Esophagus (tissue), 2 donors: ENCODE data around the gene SNX5. TPM values are rescaled to one million over a fixed set of nuclear protein-coding genes. Genes with fewer than 3 reads are reported as not detected.
A peak's percentile ranks its signal among the peaks of the same experiment; 100 is the strongest.

Experiments
- H3K27ac ChIP-seq, 2 donors: one replicate each; pipeline ENCODE4 v1.5.1; 2013; ENCODE audit warnings: low read depth in 2 of 2, mild to moderate bottlenecking in 2 of 2, inconsistent platforms in 1 of 2, low read length in 1 of 2, moderate library complexity in 1 of 2
- H3K27me3 ChIP-seq, 2 donors: one replicate each; pipeline ENCODE4 v1.6.1; 2013; ENCODE audit warnings: low read length in 2 of 2, control low read depth in 1 of 2, mild to moderate bottlenecking in 1 of 2; ENCODE audit not compliant: insufficient read depth in 2 of 2, control insufficient read depth in 1 of 2
- H3K36me3 ChIP-seq, 2 donors: one replicate each; pipeline ENCODE4 v1.6.1; 2013; ENCODE audit warnings: low read length in 1 of 2; ENCODE audit not compliant: control insufficient read depth in 2 of 2, insufficient read depth in 2 of 2
- H3K4me1 ChIP-seq, 2 donors: one replicate each; pipeline ENCODE4 v1.6.1; 2013; ENCODE audit warnings: low read length in 1 of 2; ENCODE audit not compliant: control insufficient read depth in 2 of 2, insufficient read depth in 2 of 2
- H3K4me3 ChIP-seq, 2 donors: one replicate each; pipeline ENCODE4 v1.5.1; 2013; ENCODE audit warnings: low read length in 2 of 2, mild to moderate bottlenecking in 2 of 2, low read depth in 1 of 2, moderate library complexity in 1 of 2
- H3K9me3 ChIP-seq, 2 donors: one replicate each; pipeline ENCODE4 v1.6.1; 2013; ENCODE audit warnings: mild to moderate bottlenecking in 2 of 2, low read depth in 1 of 2, low read length in 1 of 2, moderate library complexity in 1 of 2; ENCODE audit not compliant: control insufficient read depth in 2 of 2, insufficient read depth in 1 of 2
- WGBS, 2 donors: extraction: QIAGEN DNeasy Blood & Tissue Kit; methylation state at CpG; one replicate each; pipeline ENCODE4 v1.1.7; 2013; 5-methylcytosine and 5-hydroxymethylcytosine counted together
- polyA plus RNA-seq, 2 donors: library from polyadenylated mRNA; stranded (reverse); fragments of 200-250 nt; gene quantifications; one replicate each; pipeline ENCODE4 v1.2.3, GENCODE V29; 2013
- donor health status: healthy with polysubstance abuse.
- donor health status: Bipolar disorder and iron deficiency.

SNX5 gene
- polyA plus RNA-seq, 2 donors = 51.2 to 58.9 TPM

- Histone ChIP-seq H3K4me3 (no peak overlapping the region), H3K9me3 (no peaks in the 10 kb centered on the region), H3K27me3 (no peaks in the 10 kb centered on the region), H3K4me1 (no peaks in the 10 kb centered on the region), H3K27ac (peak overlapping the region in 1 of 2 donors; percentile 14), H3K36me3 (no peaks in the 10 kb centered on the region)
- WGBS, 2 donors = 68 to 76% methylated on average over 4 of the region's 4 CpGs
Observed at GRCh38 chr20:17909869-17910321, 58.7 kb downstream of the SNX5 start.

GRCh38 chr20:17905544-17905943, 63.0 kb downstream of the SNX5 start:
- H3K4me3 ChIP-seq = no peak overlapping the region
- H3K27ac ChIP-seq = no peak overlapping the region
- H3K9me3 ChIP-seq = no peaks in the 10 kb centered on the region
- no peaks in the 10 kb centered on the region for H3K27me3 ChIP-seq
- H3K4me1 ChIP-seq = no peaks in the 10 kb centered on the region
- H3K36me3 ChIP-seq = no peaks in the 10 kb centered on the region
- 89 to 91% methylated on average over 7 of the region's 7 CpGs for WGBS, 2 donors

- no peaks in the 10 kb centered on the region for H3K4me1 ChIP-seq
- 64 to 69% methylated on average over 3 of the region's 3 CpGs for WGBS, 2 donors
Observed at GRCh38 chr20:17904027-17904426, 64.6 kb downstream of the SNX5 start.

GRCh38 chr20:17902531-17903083, 66.0 kb downstream of the SNX5 start:
- WGBS, 2 donors = 84 to 88% methylated on average over 4 of the region's 4 CpGs
- H3K36me3 ChIP-seq = no peaks in the 10 kb centered on the region
- H3K27me3 ChIP-seq = no peaks in the 10 kb centered on the region
- H3K4me3 ChIP-seq = no peak overlapping the region
- no peaks in the 10 kb centered on the region for H3K4me1 ChIP-seq
- no peaks in the 10 kb centered on the region for H3K9me3 ChIP-seq
- no peak overlapping the region for H3K27ac ChIP-seq

More at GRCh38 chr20:17904027-17904426, 64.6 kb downstream of the SNX5 start:
- Histone ChIP-seq H3K4me3 (no peak overlapping the region), H3K9me3 (no peaks in the 10 kb centered on the region), H3K27me3 (no peaks in the 10 kb centered on the region), H3K27ac (no peak overlapping the region), H3K36me3 (no peaks in the 10 kb centered on the region)

GRCh38 chr20:17901971-17902370, 66.6 kb downstream of the SNX5 start:
- WGBS, 2 donors = 77% methylated on average over 4 of the region's 4 CpGs
- Histone ChIP-seq H3K9me3 (no peaks in the 10 kb centered on the region), H3K36me3 (no peaks in the 10 kb centered on the region), H3K4me1 (no peaks in the 10 kb centered on the region), H3K4me3 (no peak overlapping the region), H3K27me3 (no peaks in the 10 kb centered on the region), H3K27ac (no peak overlapping the region)

- no peaks in the 10 kb centered on the region for H3K9me3 ChIP-seq
- 54 to 55% methylated on average over 7 of the region's 7 CpGs for WGBS, 2 donors
Observed at GRCh38 chr20:17898548-17898994, 70.0 kb downstream of the SNX5 start.

GRCh38 chr20:17897566-17898307, 70.9 kb downstream of the SNX5 start:
- 91 to 93% methylated on average over 1 of the region's 1 CpG for WGBS, 2 donors
- Histone ChIP-seq H3K27ac (no peak overlapping the region), H3K4me3 (no peak overlapping the region), H3K9me3 (no peaks in the 10 kb centered on the region), H3K27me3 (no peaks in the 10 kb centered on the region), H3K4me1 (peaks cover 0 to 4% of the 10 kb centered on the region in 2 donors), H3K36me3 (no peaks in the 10 kb centered on the region)

More at GRCh38 chr20:17898548-17898994, 70.0 kb downstream of the SNX5 start:
- Histone ChIP-seq H3K27me3 (no peaks in the 10 kb centered on the region), H3K4me1 (peaks cover 0 to 4% of the 10 kb centered on the region in 2 donors), H3K36me3 (no peaks in the 10 kb centered on the region), H3K4me3 (no peak overlapping the region), H3K27ac (no peak overlapping the region)

GRCh38 chr20:17896771-17897369, 71.7 kb downstream of the SNX5 start:
- no peaks in the 10 kb centered on the region for H3K9me3 ChIP-seq
- H3K27me3 ChIP-seq = no peaks in the 10 kb centered on the region
- WGBS, 2 donors = 75 to 78% methylated on average over 3 of the region's 3 CpGs
- peaks cover 0 to 4% of the 10 kb centered on the region in 2 donors for H3K4me1 ChIP-seq
- H3K27ac ChIP-seq = no peak overlapping the region
- no peaks in the 10 kb centered on the region for H3K36me3 ChIP-seq
- H3K4me3 ChIP-seq = no peak overlapping the region

GRCh38 chr20:17896193-17896723, 72.3 kb downstream of the SNX5 start:
- H3K9me3 ChIP-seq = no peaks in the 10 kb centered on the region
- H3K36me3 ChIP-seq = no peaks in the 10 kb centered on the region
- H3K27me3 ChIP-seq = no peaks in the 10 kb centered on the region
- H3K4me1 ChIP-seq = peaks cover 0 to 4% of the 10 kb centered on the region in 2 donors
- WGBS, 2 donors = 47% methylated on average over 9 of the region's 9 CpGs
- H3K4me3 ChIP-seq = no peak overlapping the region
- H3K27ac ChIP-seq = peak overlapping the region; percentile 40 to 59
